HS-27A (cell line): ENCODE measurements around the gene HSFX3.
"Not testable (repeated sequence)": the region's sequence is repeated elsewhere in the genome, so short reads cannot be mapped to it uniquely, and the experiment has no call there.

Experiments used
- DNase-seq: peaks from one replicate; pipeline ENCODE4 v3.0.0-alpha.2; 2012; ENCODE audit warnings: low read depth, missing footprints

Gene HSFX3, protein sequence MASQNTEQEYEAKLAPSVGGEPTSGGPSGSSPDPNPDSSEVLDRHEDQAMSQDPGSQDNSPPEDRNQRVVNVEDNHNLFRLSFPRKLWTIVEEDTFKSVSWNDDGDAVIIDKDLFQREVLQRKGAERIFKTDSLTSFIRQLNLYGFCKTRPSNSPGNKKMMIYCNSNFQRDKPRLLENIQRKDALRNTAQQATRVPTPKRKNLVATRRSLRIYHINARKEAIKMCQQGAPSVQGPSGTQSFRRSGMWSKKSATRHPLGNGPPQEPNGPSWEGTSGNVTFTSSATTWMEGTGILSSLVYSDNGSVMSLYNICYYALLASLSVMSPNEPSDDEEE

DNA sequence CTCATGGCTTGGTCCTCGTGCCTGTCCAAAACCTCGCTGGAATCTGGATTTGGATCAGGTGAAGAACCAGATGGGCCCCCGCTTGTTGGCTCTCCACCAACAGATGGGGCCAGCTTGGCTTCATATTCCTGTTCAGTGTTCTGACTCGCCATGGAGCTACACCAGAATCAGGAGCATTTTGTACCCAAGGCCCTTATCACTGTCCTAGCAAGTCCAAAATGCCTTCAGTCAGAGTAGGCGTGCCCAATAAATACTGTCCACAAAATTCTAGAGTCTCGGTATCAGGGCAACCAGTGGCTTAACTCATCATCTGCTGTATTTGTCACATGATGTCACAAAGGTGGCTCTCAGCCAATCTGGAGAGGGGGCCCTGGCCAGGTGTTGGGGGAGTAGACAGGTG lies at the start of gene HSFX3:
TSS of gene HSFX3 (minus strand) at position 224 of the 400 bp plus-strand sequence. CDS start at position 152, 72 bp downstream.
- not testable (repeated sequence) for DNase-seq

DNA sequence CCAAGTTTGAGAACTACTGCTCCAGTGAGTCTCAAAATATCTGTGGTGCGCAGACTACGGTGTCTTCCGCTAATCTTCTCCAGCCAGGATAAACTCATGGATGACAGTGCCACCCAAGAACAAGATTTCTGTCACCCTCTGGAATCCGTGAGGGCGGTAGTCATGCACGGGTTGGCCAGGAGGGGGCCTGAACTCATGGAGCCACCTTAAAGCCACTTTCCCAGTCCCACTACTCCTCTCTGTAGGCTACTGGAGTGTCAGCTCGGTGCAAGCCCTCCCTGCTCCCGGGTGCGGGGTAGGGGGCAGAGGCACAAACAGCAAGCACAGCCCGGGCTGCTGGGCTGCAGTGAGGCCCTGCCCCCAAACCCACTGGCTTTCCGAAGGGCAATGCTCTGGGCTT lies 48.9 kb upstream of the HSFX3 start:
- DNase-seq: not testable (repeated sequence)

- not testable (repeated sequence) for DNase-seq
These were observed 46.2 kb upstream of the HSFX3 start for GRCh38 chrX:149595943-149596342.

DNA sequence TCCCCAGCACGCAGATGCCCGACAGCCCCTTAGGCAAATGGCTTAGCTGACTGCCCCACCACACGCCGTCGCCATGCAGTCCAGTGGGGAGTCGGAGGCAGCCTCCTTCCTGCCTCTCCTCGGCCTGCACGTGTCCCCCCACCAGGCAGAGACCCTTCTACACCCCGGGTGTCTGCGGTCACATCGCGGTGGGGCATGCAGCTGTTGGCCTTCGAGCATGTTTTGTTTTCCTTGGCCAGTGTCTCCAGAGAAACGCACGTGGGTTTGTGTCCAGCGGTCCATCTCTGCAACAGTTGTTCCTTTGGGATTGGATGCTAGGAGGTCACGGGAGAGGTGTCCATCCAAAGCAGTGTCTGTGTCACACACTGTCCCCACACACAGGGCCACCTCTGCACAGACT lies 45.5 kb upstream of the HSFX3 start, which contains the start of gene HSFX2:
TSS of gene HSFX2 (minus strand) at position 101 of the 400 bp plus-strand sequence. CDS start 614 bp downstream, outside the sequence.
- not testable (repeated sequence) for DNase-seq

DNA sequence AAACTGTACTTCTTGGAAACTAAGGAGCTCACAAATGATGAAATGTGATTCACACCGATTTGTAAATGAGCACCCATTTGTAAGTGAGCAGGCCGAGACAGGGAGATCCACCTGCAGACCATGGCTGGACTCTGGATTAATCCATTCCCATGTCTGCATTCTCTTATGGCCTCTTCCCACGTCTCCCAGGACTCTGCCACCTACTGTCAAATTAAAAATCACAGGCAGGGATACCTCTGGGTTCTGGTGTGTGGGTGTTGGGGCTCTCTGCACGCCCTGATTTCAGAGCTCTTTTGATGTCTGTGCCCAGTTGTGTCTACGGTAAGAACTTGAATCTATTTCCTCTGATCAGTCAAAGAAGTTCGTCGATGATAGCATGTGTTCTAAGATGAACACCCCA lies 41.3 kb upstream of the HSFX3 start:
- DNase-seq: not testable (repeated sequence)

- DNase-seq: not testable (repeated sequence)
These were observed 37.6 kb upstream of the HSFX3 start, which contains the start of gene MAGEA9B for GRCh38 chrX:149587359-149587758. MAGEA9B (minus strand) TSS chrX:149587459; CDS start chrX:149583179, 4,280 bp downstream.

- not testable (repeated sequence) for DNase-seq
These were observed 35.9 kb upstream of the HSFX3 start for GRCh38 chrX:149585631-149586030.

- not testable (repeated sequence) for DNase-seq
These were observed 23.7 kb upstream of the HSFX3 start for GRCh38 chrX:149573456-149573855.

DNA sequence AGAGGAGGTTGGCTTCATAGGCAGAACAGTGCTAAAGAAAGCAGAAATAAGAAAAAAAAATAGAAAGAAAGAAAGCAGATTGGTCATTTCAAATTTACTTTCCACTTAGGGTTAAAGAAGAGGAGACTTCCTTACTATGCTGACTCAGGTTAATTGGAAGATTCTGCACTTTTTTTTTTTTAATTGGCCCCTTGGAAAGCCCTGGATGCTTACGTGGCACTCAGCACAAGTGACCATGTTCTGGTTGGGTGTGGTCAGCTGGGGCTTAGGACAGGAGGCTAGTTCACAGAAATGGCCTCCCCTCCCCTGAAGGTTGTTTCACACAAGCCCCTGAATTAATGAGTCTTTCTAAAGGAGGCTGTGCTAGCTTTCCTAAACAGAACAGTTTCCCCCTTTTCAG lies 23.0 kb upstream of the HSFX3 start:
- no peak for DNase-seq

DNA sequence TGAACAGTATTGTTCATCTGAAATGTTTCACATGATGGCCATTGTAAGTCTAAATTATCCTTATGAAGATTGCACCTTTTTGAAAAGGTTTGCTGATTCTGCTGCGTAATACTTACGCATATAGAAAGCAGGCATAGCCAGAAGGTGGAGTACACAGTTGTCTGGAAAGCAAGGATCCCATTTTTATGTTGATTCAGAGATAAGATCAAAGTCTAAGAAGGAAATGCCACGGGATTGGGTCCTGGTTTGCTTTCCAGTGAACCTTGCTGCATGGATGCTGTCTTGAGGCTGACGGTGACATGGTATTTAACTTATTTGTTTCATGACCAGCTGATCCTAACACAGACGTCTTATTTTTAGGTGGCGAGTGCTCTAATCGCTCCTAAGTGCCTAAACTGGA lies 22.0 kb upstream of the HSFX3 start:
- no peak for DNase-seq

GRCh38 chrX:149570668-149571067 lies 20.9 kb upstream of the HSFX3 start:
- no peak for DNase-seq

DNA sequence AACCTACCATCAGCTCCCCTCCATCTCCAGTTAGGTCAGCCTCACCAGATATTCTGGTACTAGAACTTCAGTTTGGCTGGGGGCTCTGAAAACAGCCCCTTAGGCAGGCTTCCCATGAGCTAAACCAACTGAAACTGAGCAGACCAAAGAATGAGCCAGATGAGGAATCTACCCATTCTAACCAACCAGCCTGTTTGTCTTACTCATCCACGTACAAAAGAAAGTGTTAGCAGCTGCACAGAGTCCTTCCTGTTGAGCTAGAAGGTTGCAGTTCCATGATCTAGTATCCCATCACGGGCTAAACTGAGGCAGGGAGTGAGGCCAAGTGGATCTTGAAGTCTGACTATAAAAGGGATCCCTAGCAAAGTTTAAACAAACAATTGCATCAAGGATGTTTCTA lies 20.0 kb upstream of the HSFX3 start:
- DNase-seq: no peak

GRCh38 chrX:149568701-149569296 lies 19.1 kb upstream of the HSFX3 start:
- no peak for DNase-seq

DNA sequence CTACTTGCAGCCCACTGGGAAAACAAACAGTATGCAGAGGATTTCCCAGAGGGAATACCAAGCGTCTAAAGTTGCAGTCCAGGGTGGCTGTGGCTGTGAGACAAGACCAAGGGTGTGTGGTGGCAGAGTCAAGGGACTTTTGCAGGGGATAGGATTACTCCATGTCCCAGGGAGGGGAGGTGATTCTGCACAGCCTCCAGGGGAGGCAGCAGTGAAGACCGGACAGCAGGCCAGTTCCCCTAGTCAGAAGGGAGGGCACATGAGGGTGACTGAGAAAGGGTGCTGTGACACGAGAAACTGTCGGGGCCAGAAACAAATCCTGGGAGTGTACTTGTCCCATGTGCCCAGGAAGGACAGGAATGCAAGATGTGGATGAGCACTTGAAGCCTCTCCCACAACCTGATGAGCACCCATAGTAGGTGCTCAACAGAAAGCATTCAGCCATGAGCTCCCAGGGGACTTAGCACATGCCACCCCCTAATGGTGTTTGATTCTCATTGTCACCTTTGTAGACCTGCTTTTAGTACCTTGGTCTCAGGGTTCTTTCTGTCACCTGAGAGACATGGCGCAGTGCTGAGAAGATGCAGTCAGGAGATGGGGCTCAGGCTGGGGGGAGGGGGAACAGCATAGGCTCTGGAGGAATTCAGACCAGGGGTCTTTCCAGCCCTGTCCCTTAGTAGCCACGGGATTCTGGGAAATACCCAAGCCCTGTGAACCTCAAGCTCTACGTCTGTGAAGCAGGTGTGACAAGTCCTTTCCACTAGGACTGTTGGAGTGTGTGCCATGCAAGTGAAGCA lies 18.1 kb upstream of the HSFX3 start:
- DNase-seq: no peak

DNA sequence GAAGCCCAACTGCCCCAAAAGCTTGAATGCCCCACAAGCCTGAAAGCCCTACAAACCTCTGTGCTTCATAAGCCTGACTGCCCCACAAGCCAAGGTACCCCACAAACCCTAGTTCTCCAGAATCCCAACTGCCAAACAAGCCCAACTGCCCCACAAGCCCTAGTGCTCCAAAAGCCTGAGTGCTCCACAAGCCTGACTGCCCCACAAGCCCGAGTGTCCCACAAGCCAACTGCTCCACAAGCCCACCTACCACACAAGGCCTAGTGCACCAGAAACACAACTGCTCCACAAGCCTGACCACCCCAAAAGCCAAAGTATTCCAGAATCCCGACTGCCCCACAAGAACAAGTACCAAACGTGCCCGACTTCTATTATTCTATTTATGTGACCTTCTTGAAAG lies 13.6 kb upstream of the HSFX3 start:
- DNase-seq: no peak

DNA sequence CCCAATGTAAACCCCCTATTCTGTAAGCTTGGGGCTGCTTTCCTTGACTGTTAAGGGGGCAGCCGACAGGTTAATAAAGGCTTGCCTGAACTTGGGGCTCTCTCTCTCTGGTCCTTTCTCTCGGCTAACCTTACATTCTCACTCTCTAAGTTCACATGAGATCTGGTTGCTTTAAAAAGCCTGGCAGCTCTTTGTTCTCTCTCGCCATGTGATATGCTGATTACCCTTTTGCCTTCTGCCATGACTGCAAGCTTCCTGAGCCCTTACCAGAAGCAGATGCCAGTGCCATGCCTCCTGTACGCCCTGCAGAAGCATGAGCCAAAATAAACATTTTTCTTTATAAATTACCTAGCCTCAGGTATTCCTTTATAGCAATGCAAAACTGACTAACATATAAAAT lies 5.5 kb upstream of the HSFX3 start:
- not testable (repeated sequence) for DNase-seq

DNA sequence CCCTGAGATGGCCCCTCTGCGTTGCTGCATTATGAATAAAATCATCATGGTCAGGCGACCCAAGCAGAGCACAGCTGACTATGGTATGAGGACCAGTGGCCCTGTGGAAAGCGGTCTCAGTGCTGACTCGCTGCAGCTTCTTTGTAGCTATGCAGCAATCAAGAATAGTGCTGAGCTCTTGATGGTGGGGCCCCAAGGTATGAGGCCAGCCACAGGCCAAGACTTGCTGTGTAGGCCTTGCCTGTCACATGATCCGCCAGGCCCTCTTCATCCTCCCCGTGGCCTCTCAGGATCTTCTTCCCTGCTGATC lies 2.2 kb upstream of the HSFX3 start:
- not testable (repeated sequence) for DNase-seq

- not testable (repeated sequence) for DNase-seq
These were observed 1.7 kb upstream of the HSFX3 start for GRCh38 chrX:149551245-149551938.

GRCh38 chrX:149550454-149550853 lies 730 bp upstream of the HSFX3 start:
- DNase-seq: not testable (repeated sequence)

DNA sequence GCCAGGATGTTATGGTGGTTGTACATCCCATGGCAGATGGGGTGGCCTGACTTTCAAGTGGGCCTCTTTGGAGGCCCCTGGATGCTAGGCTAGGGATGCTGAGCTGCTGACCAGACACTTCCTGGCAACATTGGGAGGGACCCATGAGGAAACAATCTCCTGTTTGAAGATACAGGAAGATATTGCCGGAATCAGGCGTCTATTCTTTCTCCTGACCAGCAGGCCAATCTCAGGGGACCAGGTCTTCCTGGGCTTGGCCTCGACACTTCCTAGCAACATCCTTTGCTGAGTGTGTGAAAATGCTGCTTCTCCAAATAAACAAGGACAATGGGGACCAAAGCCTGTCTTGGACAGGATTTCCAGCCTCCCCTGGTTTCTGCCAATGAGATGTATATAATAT lies 1.9 kb downstream of the HSFX3 start:
- not testable (repeated sequence) for DNase-seq

- DNase-seq: not testable (repeated sequence)
These were observed 2.8 kb downstream of the HSFX3 start for GRCh38 chrX:149546962-149547361.
